Measurements from ENCODE around the gene TBC1D5.

TBC1D5 gene

GRCh38 chr3:17581421-17582080 lies 160.9 kb downstream of the TBC1D5 start:
- ATAC-seq = no peak
- TF ChIP-seq PPARA (CRISPR knock-in tag; IDR thresholded peaks at IDR 0.05; ENCODE audit: borderline replicate concordance) = no peak

- no peak for TF ChIP-seq ZFP30 (CRISPR knock-in tag; IDR thresholded peaks at IDR 0.05)
- TF ChIP-seq ZC3H10 (CRISPR knock-in tag; IDR thresholded peaks at IDR 0.05) = no peak
- TF ChIP-seq PPARA (CRISPR knock-in tag; IDR thresholded peaks at IDR 0.05; ENCODE audit: borderline replicate concordance) = no peak
- TF ChIP-seq TCF4 (CRISPR knock-in tag; IDR thresholded peaks at IDR 0.05; ENCODE audit: borderline replicate concordance) = no peak
- TF ChIP-seq TOX (CRISPR knock-in tag; IDR thresholded peaks at IDR 0.05; ENCODE audit: borderline replicate concordance) = no peak
- no peak for TF ChIP-seq ZNF565 (CRISPR knock-in tag; conservative IDR thresholded peaks at IDR 0.05; ENCODE audit: low read depth)
- TF ChIP-seq CREB5 (CRISPR knock-in tag; IDR thresholded peaks at IDR 0.05; ENCODE audit: low read depth) = no peak
- TF ChIP-seq PATZ1 (CRISPR knock-in tag; IDR thresholded peaks at IDR 0.05; ENCODE audit: borderline replicate concordance) = no peak
- TF ChIP-seq ZFP3 (CRISPR knock-in tag; IDR thresholded peaks at IDR 0.05) = no peak
- TF ChIP-seq ESRRG (CRISPR knock-in tag; IDR thresholded peaks at IDR 0.05) = no peak
- TF ChIP-seq BACH2 (CRISPR knock-in tag; IDR thresholded peaks at IDR 0.05; ENCODE audit: borderline replicate concordance) = no peak
- no peak for TF ChIP-seq ARNTL (CRISPR knock-in tag; IDR thresholded peaks at IDR 0.05; ENCODE audit: borderline replicate concordance, low read depth)
- no peak for TF ChIP-seq ISL1 (CRISPR knock-in tag; IDR thresholded peaks at IDR 0.05)
- ATAC-seq = no peak
These were observed 161.5 kb downstream of the TBC1D5 start for GRCh38 chr3:17580901-17581300.

- no peak for TF ChIP-seq OSR1 (CRISPR knock-in tag; IDR thresholded peaks at IDR 0.05)
- peak; percentile 55 for TF ChIP-seq ISL1 (CRISPR knock-in tag; IDR thresholded peaks at IDR 0.05)
- ATAC-seq = no peak; the same call in 2 of the 3 replicates
These were observed 163.0 kb downstream of the TBC1D5 start for GRCh38 chr3:17579289-17580031.

GRCh38 chr3:17577796-17578520 lies 164.5 kb downstream of the TBC1D5 start:
- no peak for TF ChIP-seq RARB (CRISPR knock-in tag; IDR thresholded peaks at IDR 0.05)
- peak; percentile 57; the same call in 1 of the 2 replicates for TF ChIP-seq ZFP3 (CRISPR knock-in tag; IDR thresholded peaks at IDR 0.05)
- no peak for TF ChIP-seq ZNF565 (CRISPR knock-in tag; conservative IDR thresholded peaks at IDR 0.05; ENCODE audit: low read depth)
- peak; percentile 97 for TF ChIP-seq TSHZ2 (CRISPR knock-in tag; IDR thresholded peaks at IDR 0.05)
- no peak for TF ChIP-seq CREB5 (CRISPR knock-in tag; IDR thresholded peaks at IDR 0.05; ENCODE audit: low read depth)
- TF ChIP-seq CSRNP3 (CRISPR knock-in tag; IDR thresholded peaks at IDR 0.05) = 0 out of 2 replicates have a peak, but pooled peaks have one; percentile 7
- TF ChIP-seq TCF4 (CRISPR knock-in tag; IDR thresholded peaks at IDR 0.05; ENCODE audit: borderline replicate concordance) = peak; percentile 98
- no peak for TF ChIP-seq PPARA (CRISPR knock-in tag; IDR thresholded peaks at IDR 0.05; ENCODE audit: borderline replicate concordance)
- ATAC-seq = no peak; the same call in 1 of the 3 replicates

Data from SK-N-SH treated with all-trans-retinoic acid at 6 μM for 48 hours (cell line).